ENCODE measurements around the gene EIF2S3.
"Not testable (repeated sequence)": the region's sequence is repeated elsewhere in the genome, so short reads cannot be mapped to it uniquely, and the experiment has no call there.

EIF2S3 gene

GRCh38 chrX:24054182-24055042 lies at the start of gene EIF2S3:
TSS of gene EIF2S3 (plus strand) at chrX:24054956. CDS start at chrX:24054969, 13 bp downstream.
- DNase-seq (ENCODE audit: low read depth in 2 of 2): peak; percentile 69 to 82

- DNase-seq (ENCODE audit: low read depth in 2 of 2): no peak
Observed at GRCh38 chrX:24005028-24005427, 49.7 kb upstream of the EIF2S3 start.

- no peak for DNase-seq (ENCODE audit: low read depth in 2 of 2)
Observed at GRCh38 chrX:24005867-24006266, 48.9 kb upstream of the EIF2S3 start.

GRCh38 chrX:24012266-24012665 lies 42.5 kb upstream of the EIF2S3 start:
- DNase-seq (ENCODE audit: low read depth in 2 of 2): no peak

- DNase-seq (ENCODE audit: low read depth in 2 of 2): peak; percentile 15 to 34
Observed at GRCh38 chrX:24014388-24015018, 40.3 kb upstream of the EIF2S3 start.

GRCh38 chrX:24017674-24018073 lies 37.1 kb upstream of the EIF2S3 start:
- DNase-seq (ENCODE audit: low read depth in 2 of 2): no peak

- no peak for DNase-seq (ENCODE audit: low read depth in 2 of 2)
Observed at GRCh38 chrX:24018809-24019208, 35.9 kb upstream of the EIF2S3 start.

GRCh38 chrX:24019448-24019847 lies 35.3 kb upstream of the EIF2S3 start:
- no peak for DNase-seq (ENCODE audit: low read depth in 2 of 2)

- no peak for DNase-seq (ENCODE audit: low read depth in 2 of 2)
Observed at GRCh38 chrX:24020306-24020876, 34.4 kb upstream of the EIF2S3 start.

- DNase-seq (ENCODE audit: low read depth in 2 of 2): no peak
Observed at GRCh38 chrX:24023544-24023943, 31.2 kb upstream of the EIF2S3 start.

- DNase-seq (ENCODE audit: low read depth in 2 of 2): no peak
Observed at GRCh38 chrX:24023972-24024669, 30.6 kb upstream of the EIF2S3 start.

- peak; percentile 55 to 72 for DNase-seq (ENCODE audit: low read depth in 2 of 2)
Observed at GRCh38 chrX:24024819-24025740, 29.7 kb upstream of the EIF2S3 start.

GRCh38 chrX:24025741-24026403 lies 28.9 kb upstream of the EIF2S3 start:
- DNase-seq (ENCODE audit: low read depth in 2 of 2): no peak

- no peak for DNase-seq (ENCODE audit: low read depth in 2 of 2)
Observed at GRCh38 chrX:24026432-24026831, 28.3 kb upstream of the EIF2S3 start.

- DNase-seq (ENCODE audit: low read depth in 2 of 2): no peak
Observed at GRCh38 chrX:24027086-24027485, 27.7 kb upstream of the EIF2S3 start, which contains the start of gene KLHL15. TSS of gene KLHL15 (minus strand) at chrX:24027186. CDS start at chrX:24006693, 20,493 bp downstream.

GRCh38 chrX:24027985-24028384 lies 26.8 kb upstream of the EIF2S3 start:
- no peak for DNase-seq (ENCODE audit: low read depth in 2 of 2)

GRCh38 chrX:24030597-24030996 lies 24.2 kb upstream of the EIF2S3 start:
- DNase-seq (ENCODE audit: low read depth in 2 of 2): no peak

GRCh38 chrX:24034485-24034884 lies 20.3 kb upstream of the EIF2S3 start:
- no peak for DNase-seq (ENCODE audit: low read depth in 2 of 2)

- DNase-seq (ENCODE audit: low read depth in 2 of 2): no peak
Observed at GRCh38 chrX:24037729-24038128, 17.0 kb upstream of the EIF2S3 start.

GRCh38 chrX:24046060-24046459 lies 8.7 kb upstream of the EIF2S3 start:
- DNase-seq (ENCODE audit: low read depth in 2 of 2): not testable (repeated sequence)

All from stimulated activated CD8-positive, alpha-beta memory T cell treated with anti-CD3 and anti-CD28 coated beads, Interleukin-15, amount 100 ng/mL, for 4 hours (primary cell).